IPS-11a (cell line): ENCODE results near the gene UBE2H.
"Not testable (repeated sequence)": the region's sequence is repeated elsewhere in the genome, so short reads cannot be mapped to it uniquely, and the experiment has no call there.

Source experiments
- H3K4me3 ChIP-seq: one replicate; pipeline ENCODE4 v1.5.1; 2013; ENCODE audit warnings: low read depth, low read length, control low read depth

The UBE2H gene

GRCh38 chr7:129911790-129912189 lies 41.0 kb downstream of the UBE2H start:
- no peak overlapping the region for H3K4me3 ChIP-seq

- no peak overlapping the region for H3K4me3 ChIP-seq
Measured at GRCh38 chr7:129909669-129910068, 43.1 kb downstream of the UBE2H start.

GRCh38 chr7:129908181-129908580 lies 44.6 kb downstream of the UBE2H start:
- H3K4me3 ChIP-seq: no peak overlapping the region

GRCh38 chr7:129907122-129907736 lies 45.5 kb downstream of the UBE2H start:
- H3K4me3 ChIP-seq: no peak overlapping the region

- no peak overlapping the region for H3K4me3 ChIP-seq
Measured at GRCh38 chr7:129906700-129907099, 46.1 kb downstream of the UBE2H start.

- H3K4me3 ChIP-seq: no peak overlapping the region
Measured at GRCh38 chr7:129903935-129904334, 48.8 kb downstream of the UBE2H start.

- no peak overlapping the region for H3K4me3 ChIP-seq
Measured at GRCh38 chr7:129902788-129903422, 49.9 kb downstream of the UBE2H start.

- no peak overlapping the region for H3K4me3 ChIP-seq
Measured at GRCh38 chr7:129898502-129899160, 54.1 kb downstream of the UBE2H start.

- H3K4me3 ChIP-seq: no peak overlapping the region
Measured at GRCh38 chr7:129898007-129898406, 54.8 kb downstream of the UBE2H start.

GRCh38 chr7:129896568-129897382 lies 56.0 kb downstream of the UBE2H start:
- H3K4me3 ChIP-seq: no peak overlapping the region

- H3K4me3 ChIP-seq: not testable (repeated sequence)
Measured at GRCh38 chr7:129894184-129894583, 58.6 kb downstream of the UBE2H start.

GRCh38 chr7:129890090-129890489 lies 62.7 kb downstream of the UBE2H start:
- no peak overlapping the region for H3K4me3 ChIP-seq

GRCh38 chr7:129889133-129889844 lies 63.5 kb downstream of the UBE2H start:
- H3K4me3 ChIP-seq: no peak overlapping the region

- H3K4me3 ChIP-seq: no peak overlapping the region
Measured at GRCh38 chr7:129887865-129888264, 64.9 kb downstream of the UBE2H start.

GRCh38 chr7:129886818-129887186 lies 66.0 kb downstream of the UBE2H start:
- H3K4me3 ChIP-seq: no peak overlapping the region

- no peak overlapping the region for H3K4me3 ChIP-seq
Measured at GRCh38 chr7:129886167-129886817, 66.5 kb downstream of the UBE2H start.

- H3K4me3 ChIP-seq: no peak overlapping the region
Measured at GRCh38 chr7:129884495-129884894, 68.3 kb downstream of the UBE2H start.

- H3K4me3 ChIP-seq: no peak overlapping the region
Measured at GRCh38 chr7:129883151-129883550, 69.6 kb downstream of the UBE2H start.

GRCh38 chr7:129882531-129882930 lies 70.2 kb downstream of the UBE2H start:
- no peak overlapping the region for H3K4me3 ChIP-seq

GRCh38 chr7:129877146-129877792 lies 75.5 kb downstream of the UBE2H start:
- no peak overlapping the region for H3K4me3 ChIP-seq
